T-helper 1 cell (primary cell): ENCODE measurements around the gene KISS1.
A peak's percentile ranks its signal among the peaks of the same experiment; 100 is the strongest.

Experiments used
- DNase-seq, 5 donors: peaks; one replicate each; pipeline ENCODE4 v3.0.0-alpha.2; 2012 to 2020

KISS1 gene

GRCh38 chr1:204190212-204191211 is 5.8 kb downstream of the KISS1 start:
- DNase-seq: peak in 1 of 5 donors; percentile 4

- DNase-seq: no peak
These were observed 7.2 kb downstream of the KISS1 start for GRCh38 chr1:204188959-204189639.

- DNase-seq: no peak
These were observed 9.7 kb downstream of the KISS1 start for GRCh38 chr1:204186597-204186996.

- DNase-seq: no peak
These were observed 15.2 kb downstream of the KISS1 start for GRCh38 chr1:204181116-204181515.

- DNase-seq: no peak
These were observed 16.2 kb downstream of the KISS1 start for GRCh38 chr1:204180133-204180532.

- no peak for DNase-seq
These were observed 17.6 kb downstream of the KISS1 start for GRCh38 chr1:204178487-204179281.

- DNase-seq: no peak
These were observed 19.2 kb downstream of the KISS1 start for GRCh38 chr1:204177133-204177532.

- no peak for DNase-seq
These were observed 20.2 kb downstream of the KISS1 start for GRCh38 chr1:204176049-204176448.

GRCh38 chr1:204174958-204175357 is 21.3 kb downstream of the KISS1 start:
- DNase-seq: no peak

- no peak for DNase-seq
These were observed 23.8 kb downstream of the KISS1 start for GRCh38 chr1:204172404-204173029.

- no peak for DNase-seq
These were observed 24.5 kb downstream of the KISS1 start for GRCh38 chr1:204171751-204172178.

GRCh38 chr1:204170494-204171155 is 25.7 kb downstream of the KISS1 start:
- no peak for DNase-seq

- no peak for DNase-seq
These were observed 26.4 kb downstream of the KISS1 start for GRCh38 chr1:204169858-204170257.

- DNase-seq: no peak
These were observed 28.6 kb downstream of the KISS1 start for GRCh38 chr1:204167730-204168129.

GRCh38 chr1:204166219-204166618 is 30.1 kb downstream of the KISS1 start, which contains the start of gene REN:
TSS of gene REN (minus strand) at chr1:204166337. CDS start at chr1:204166293, 44 bp downstream.
- no peak for DNase-seq

GRCh38 chr1:204162494-204163074 is 33.7 kb downstream of the KISS1 start:
- peak; percentile 43 to 70 (median 58) for DNase-seq

- DNase-seq: no peak
These were observed 34.4 kb downstream of the KISS1 start for GRCh38 chr1:204161609-204162493.

- no peak for DNase-seq
These were observed 38.3 kb downstream of the KISS1 start for GRCh38 chr1:204157962-204158361.

GRCh38 chr1:204155881-204156280 is 40.4 kb downstream of the KISS1 start:
- DNase-seq: no peak

GRCh38 chr1:204154568-204155255 is 41.6 kb downstream of the KISS1 start:
- DNase-seq: no peak
